ENCODE data around the gene TEP1. TPM values are rescaled to one million over a fixed set of nuclear protein-coding genes. Genes with fewer than 3 reads are reported as not detected.

TEP1 gene
- total and polyA plus RNA-seq, 10 of the 15 experiments (the other 5 are each of a cell fraction or from before 2014, with no cell fraction given), result 3.3 to 29.7 (median 16.8) TPM

- TF ChIP-seq, protein P1, sequence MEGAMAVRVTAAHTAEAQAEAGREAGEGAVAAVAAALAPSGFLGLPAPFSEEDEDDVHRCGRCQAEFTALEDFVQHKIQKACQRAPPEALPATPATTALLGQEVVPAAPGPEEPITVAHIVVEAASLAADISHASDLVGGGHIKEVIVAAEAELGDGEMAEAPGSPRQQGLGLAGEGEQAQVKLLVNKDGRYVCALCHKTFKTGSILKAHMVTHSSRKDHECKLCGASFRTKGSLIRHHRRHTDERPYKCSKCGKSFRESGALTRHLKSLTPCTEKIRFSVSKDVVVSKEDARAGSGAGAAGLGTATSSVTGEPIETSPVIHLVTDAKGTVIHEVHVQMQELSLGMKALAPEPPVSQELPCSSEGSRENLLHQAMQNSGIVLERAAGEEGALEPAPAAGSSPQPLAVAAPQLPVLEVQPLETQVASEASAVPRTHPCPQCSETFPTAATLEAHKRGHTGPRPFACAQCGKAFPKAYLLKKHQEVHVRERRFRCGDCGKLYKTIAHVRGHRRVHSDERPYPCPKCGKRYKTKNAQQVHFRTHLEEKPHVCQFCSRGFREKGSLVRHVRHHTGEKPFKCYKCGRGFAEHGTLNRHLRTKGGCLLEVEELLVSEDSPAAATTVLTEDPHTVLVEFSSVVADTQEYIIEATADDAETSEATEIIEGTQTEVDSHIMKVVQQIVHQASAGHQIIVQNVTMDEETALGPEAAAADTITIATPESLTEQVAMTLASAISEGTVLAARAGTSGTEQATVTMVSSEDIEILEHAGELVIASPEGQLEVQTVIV (IDR thresholded peaks at IDR 0.05; ENCODE audit: borderline replicate concordance, partially characterized antibody), result no peak
- TF ChIP-seq PKNOX1 (IDR thresholded peaks at IDR 0.05) (peak; percentile 95), SRF (IDR thresholded peaks at IDR 0.05; ENCODE audit: low read depth in 2 of 2, low read length in 2 of 2) (peak; percentile 46 to 86; a peak in 2 of 4 replicates), RAD51 (IDR thresholded peaks at IDR 0.05) (no peak), CHD4 (IDR thresholded peaks at IDR 0.05) (no peak), NR2C2 (IDR thresholded peaks at IDR 0.05; ENCODE audit: borderline replicate concordance, control insufficient read depth, insufficient read length, low read depth) (no peak)
Observed at GRCh38 chr14:20413744-20414082, 412 bp upstream of the TEP1 start (continued).

DNA sequence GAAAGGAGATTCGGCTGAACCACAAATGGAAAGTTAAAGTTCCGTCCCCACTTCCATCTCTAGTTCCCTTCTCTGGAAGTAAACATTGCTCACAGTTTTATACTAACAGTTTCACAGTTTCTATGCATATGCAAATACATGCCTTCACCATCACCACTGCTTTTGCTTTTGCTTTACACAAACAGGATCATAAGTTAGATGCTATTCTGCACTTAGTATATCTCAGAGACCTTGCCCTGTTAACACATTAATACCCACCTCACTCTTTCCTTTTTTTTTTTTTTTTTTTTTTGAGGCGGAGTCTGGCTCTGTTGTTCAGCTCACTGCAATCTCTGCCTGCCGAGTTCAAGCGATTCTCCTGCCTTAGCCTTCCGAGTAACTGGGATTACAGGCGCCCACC, 890 bp downstream of the TEP1 start:
- H3K9me3 ChIP-seq (replicated peaks; ENCODE audit: control insufficient read depth, insufficient read depth, low read length), result no peaks in the 10 kb centered on the region
- SMC1A ChIA-PET (ENCODE audit: uncharacterized antibody, unreplicated experiment), result interaction anchor here (1.0 to 3.8 kb wide), 3 partner anchors 27 to 199 kb away, joined by 3 to 56 read pairs (median 4); no protein-coding TSS in a partner anchor
- no peaks in the 10 kb centered on the region for H3K27me3 ChIP-seq (replicated peaks in 1 of 2; ENCODE audit: control insufficient read depth in 2 of 2, insufficient read depth in 2 of 2, low read length in 1 of 2)
- CTCF ChIA-PET, result interaction anchor here (3.8 to 4.4 kb wide), 3 partner anchors 42 to 197 kb away, joined by 48 to 91 read pairs (median 86); partner anchors contain the start of genes APEX1 and OSGEP
- BruUV-seq (replicated peaks), result no TSS peak
- peaks cover 4% of the 10 kb centered on the region for H3K4me1 ChIP-seq (ENCODE audit: control insufficient read depth, insufficient read depth, low read length)
- RAD21 ChIA-PET (ENCODE audit: unreplicated experiment), result interaction anchor here (0.7 to 6.5 kb wide), 6 partner anchors 12 to 84 kb away, joined by 3 to 78 read pairs (median 7); partner anchors contain the start of genes APEX1, OSGEP, PARP2 and PIP4P1
- peak; percentile 78 for FAIRE-seq
- peak overlapping the region; percentile 91 for H3K9ac ChIP-seq (ENCODE audit: control insufficient read depth, insufficient read depth, low read length)
- intact Hi-C loops (cut with micrococcal nuclease; ENCODE audit: unreplicated experiment), result loop anchor here (2.0 to 5.0 kb wide), 3 partner anchors 42 to 270 kb away; partner anchors contain the start of genes APEX1, OSGEP, PARP2 and RNASE4
- H3K79me2 ChIP-seq (ENCODE audit: control insufficient read depth, insufficient read depth, low read length), result peaks cover 11% of the 10 kb centered on the region
- 2% methylated on average over 6 of the region's 7 CpGs for WGBS (ENCODE audit: insufficient coverage, insufficient replicate concordance, low lambda C conversion rate, missing lambda C conversion rate)
- H2AFZ ChIP-seq (ENCODE audit: control insufficient read depth, low read depth, low read length), result no peak overlapping the region
- ATAC-seq, result peak; percentile 68
- peak; percentile 39 for DNase-seq (ENCODE audit: low read depth, low spot score)
- H3K4me3 ChIP-seq, result peak overlapping the region; percentile 99
- no peaks in the 10 kb centered on the region; the same call in 1 of the 2 replicates for H4K20me1 ChIP-seq (ENCODE audit: control insufficient read depth, insufficient read depth)
- POLR2A ChIA-PET, result interaction anchor here (0.6 to 3.7 kb wide), 7 partner anchors 8 to 84 kb away, joined by 3 to 29 read pairs (median 4); partner anchors contain the start of genes APEX1, OSGEP and PARP2
- in situ Hi-C loops (cut with MboI), result loop anchor here (5.0 kb wide), 1 partner anchor 200 kb away; no protein-coding TSS in a partner anchor
- H3K27ac ChIP-seq (ENCODE audit: control insufficient read depth, insufficient read depth), result peak overlapping the region; percentile 94; the same call in 1 of the 2 replicates
- peaks cover 0 to 8% of the 10 kb centered on the region in 2 experiments; a peak in 2 of 4 replicates for H3K36me3 ChIP-seq (ENCODE audit: control insufficient read depth in 2 of 2, insufficient read depth in 2 of 2, low read length in 1 of 2)
- H3K4me2 ChIP-seq (ENCODE audit: control insufficient read depth, insufficient read depth), result peak overlapping the region; percentile 78
- TF ChIP-seq SIN3A (IDR thresholded peaks at IDR 0.05; ENCODE audit: low read depth, low read length) (no peak), TCF12 (IDR thresholded peaks at IDR 0.05; ENCODE audit: low read depth, low read length) (no peak), SMC3 (IDR thresholded peaks at IDR 0.05; ENCODE audit: borderline replicate concordance, low read length) (no peak), ZNF622 (IDR thresholded peaks at IDR 0.05) (no peak), MXI1 (IDR thresholded peaks at IDR 0.05; ENCODE audit: low read depth, low read length) (no peak), EZH2 (IDR thresholded peaks at IDR 0.05; ENCODE audit: borderline replicate concordance, control insufficient read depth, low read depth, low read length) (no peak), BCL11A (IDR thresholded peaks at IDR 0.05; ENCODE audit: low read depth, low read length) (no peak), KDM1A (IDR thresholded peaks at IDR 0.05; ENCODE audit: borderline replicate concordance) (no peak), IKZF2 (IDR thresholded peaks at IDR 0.05) (0 out of 4 replicates have a peak, but pooled peaks of 1 of the 2 experiments have one; percentile 17), KAT2A (conservative IDR thresholded peaks at IDR 0.05; ENCODE audit: control insufficient read depth, low read depth, low read length) (no peak), SREBF2 (IDR thresholded peaks at IDR 0.05; ENCODE audit: low read length) (no peak), HDGF (IDR thresholded peaks at IDR 0.05) (no peak), TCF7 (IDR thresholded peaks at IDR 0.05; ENCODE audit: borderline replicate concordance) (no peak), USF1 (IDR thresholded peaks at IDR 0.05; ENCODE audit: borderline replicate concordance, extremely low read length, insufficient read depth, low read depth, low read length) (no peak)
